Measurements from ENCODE around the gene CTNNAL1.

DNA sequence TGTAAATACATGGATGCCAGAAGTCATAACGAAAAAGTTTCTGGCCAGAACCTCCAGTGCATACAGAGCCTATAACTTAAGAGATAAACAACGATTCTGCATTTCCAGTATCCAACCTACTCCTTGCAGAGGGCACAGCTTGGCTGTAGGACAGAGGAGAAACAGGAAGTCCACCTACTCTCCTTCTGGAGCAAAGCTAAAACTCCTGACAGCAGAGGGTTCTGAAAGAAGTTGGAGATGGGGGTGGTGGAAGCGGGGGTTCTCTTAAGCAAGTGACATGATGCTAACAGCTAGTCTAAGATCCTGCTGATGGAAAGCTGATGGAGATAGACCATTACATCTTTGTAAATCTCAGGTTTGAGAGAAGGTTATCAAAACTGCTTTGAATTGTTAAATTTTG lies 35.5 kb upstream of the CTNNAL1 start:
- no peak for TF ChIP-seq POLR2A (IDR thresholded peaks at IDR 0.05; ENCODE audit: low read depth, low read length)
- no peak for TF ChIP-seq POLR2AphosphoS5 (IDR thresholded peaks at IDR 0.05; ENCODE audit: low read depth, low read length)
- TF ChIP-seq SPI1 (IDR thresholded peaks at IDR 0.05; ENCODE audit: low read depth, low read length) = no peak
